Calu3 (cell line): ENCODE results near the gene HMCN2. TPM values are rescaled to one million over a fixed set of nuclear protein-coding genes. Genes with fewer than 3 reads are reported as not detected.

Experiments
- BruUV-seq: library from RNA; stranded (reverse); fragments of 400-500 nt; replicated peaks from 2 replicates; lab custom pipeline; 2021; lab: Mats Ljungman, UMichigan
- CTCF ChIA-PET: fragments of 300-600 bp; sonication (Branson Sonifier 250); formaldehyde crosslinking; loops from one replicate; lab custom pipeline; 2022; ENCODE audit warnings: antibody characterized with exemption; lab: Charles Lee
- DNase-seq: peaks from one replicate; pipeline ENCODE4 v3.0.0; 2022
- H3K27ac Mint-ChIP-seq: one replicate; pipeline ENCODE4 v1.8.0; 2022; ENCODE audit warnings: mixed read lengths; ENCODE audit not compliant: unreplicated experiment
- H3K27me3 Mint-ChIP-seq: one replicate; pipeline ENCODE4 v1.8.0; 2022; ENCODE audit warnings: mixed read lengths; ENCODE audit not compliant: unreplicated experiment
- H3K36me3 Mint-ChIP-seq: one replicate; pipeline ENCODE4 v1.8.0; 2022; ENCODE audit warnings: mild to moderate bottlenecking, moderate library complexity, mixed read lengths; ENCODE audit not compliant: insufficient read depth, unreplicated experiment
- H3K4me1 Mint-ChIP-seq: one replicate; pipeline ENCODE4 v1.8.0; 2022; ENCODE audit warnings: mild to moderate bottlenecking, low read depth, mixed read lengths; ENCODE audit not compliant: unreplicated experiment
- H3K4me3 Mint-ChIP-seq: one replicate; pipeline ENCODE4 v1.8.0; 2022; ENCODE audit warnings: mild to moderate bottlenecking, low read depth, moderate library complexity, mixed read lengths; ENCODE audit not compliant: unreplicated experiment
- H3K9me3 Mint-ChIP-seq: one replicate; pipeline ENCODE4 v1.8.0; 2022; ENCODE audit warnings: low read depth, mixed read lengths; ENCODE audit not compliant: unreplicated experiment
- CTCF ChIP-seq: fragments of 200-600 bp; IDR thresholded peaks from one replicate; pipeline ENCODE4 v1.8.0; 2022; ENCODE audit warnings: antibody characterized with exemption; ENCODE audit not compliant: unreplicated experiment
- intact Hi-C: fragments of 100-400 bp; cut with micrococcal nuclease; formaldehyde crosslinking; loops from one replicate; pipeline ENCODE4 v1.10.0; 2022; ENCODE audit not compliant: unreplicated experiment
- total RNA-seq: library from RNA; stranded (reverse); gene quantifications from 2 replicates; pipeline ENCODE4 v1.2.3, GENCODE V29; 2022

HMCN2 gene
- total RNA-seq, 1 experiment from 2014 or later: not detected

- Mint-ChIP-seq H3K27me3 (peaks cover 29% of the 10 kb centered on the region), H3K4me3 (no peak overlapping the region), H3K36me3 (no peaks in the 10 kb centered on the region), H3K4me1 (no peaks in the 10 kb centered on the region), H3K27ac (no peak overlapping the region), H3K9me3 (no peaks in the 10 kb centered on the region)
- intact Hi-C loops: no loop called here
- no peak for TF ChIP-seq CTCF
- DNase-seq: no peak
- BruUV-seq: no TSS peak
- CTCF ChIA-PET: no interaction called here
Measured at GRCh38 chr9:130390390-130390789, 124.8 kb downstream of the HMCN2 start.

GRCh38 chr9:130390986-130391385 is 125.4 kb downstream of the HMCN2 start:
- BruUV-seq: no TSS peak
- H3K4me3 Mint-ChIP-seq: no peak overlapping the region
- DNase-seq: no peak
- H3K27me3 Mint-ChIP-seq: peaks cover 29% of the 10 kb centered on the region
- H3K36me3 Mint-ChIP-seq: no peaks in the 10 kb centered on the region
- CTCF ChIA-PET: no interaction called here
- no peak for TF ChIP-seq CTCF
- no peak overlapping the region for H3K27ac Mint-ChIP-seq
- intact Hi-C loops: no loop called here
- no peaks in the 10 kb centered on the region for H3K9me3 Mint-ChIP-seq
- H3K4me1 Mint-ChIP-seq: no peaks in the 10 kb centered on the region

GRCh38 chr9:130391866-130392265 is 126.3 kb downstream of the HMCN2 start:
- H3K36me3 Mint-ChIP-seq: no peaks in the 10 kb centered on the region
- TF ChIP-seq CTCF: no peak
- H3K4me3 Mint-ChIP-seq: no peak overlapping the region
- BruUV-seq: no TSS peak
- intact Hi-C loops: no loop called here
- peaks cover 29% of the 10 kb centered on the region for H3K27me3 Mint-ChIP-seq
- no peaks in the 10 kb centered on the region for H3K4me1 Mint-ChIP-seq
- CTCF ChIA-PET: no interaction called here
- no peak overlapping the region for H3K27ac Mint-ChIP-seq
- H3K9me3 Mint-ChIP-seq: no peaks in the 10 kb centered on the region
- DNase-seq: no peak

GRCh38 chr9:130393681-130394071 is 128.1 kb downstream of the HMCN2 start:
- no peak overlapping the region for H3K27ac Mint-ChIP-seq
- no peak overlapping the region for H3K4me3 Mint-ChIP-seq
- TF ChIP-seq CTCF: no peak
- intact Hi-C loops: no loop called here
- BruUV-seq: no TSS peak
- CTCF ChIA-PET: no interaction called here
- no peak for DNase-seq
- H3K27me3 Mint-ChIP-seq: peaks cover 27% of the 10 kb centered on the region
- no peaks in the 10 kb centered on the region for H3K36me3 Mint-ChIP-seq
- H3K4me1 Mint-ChIP-seq: no peaks in the 10 kb centered on the region
- H3K9me3 Mint-ChIP-seq: no peaks in the 10 kb centered on the region
